HG02970 (cell line): ENCODE results near the gene TMEM40.
A peak's percentile ranks its signal among the peaks of the same experiment; 100 is the strongest.
"Not testable (repeated sequence)": the region's sequence is repeated elsewhere in the genome, so short reads cannot be mapped to it uniquely, and the experiment has no call there.

Source experiments
- ATAC-seq: cut with Tn5 transposase; IDR thresholded peaks from one replicate; pipeline ENCODE4 v1.9.1; 2021; ENCODE audit warnings: mild to moderate bottlenecking, moderate library complexity, moderate number of reproducible peaks; ENCODE audit not compliant: unreplicated experiment, low FRiP score

Gene TMEM40

DNA sequence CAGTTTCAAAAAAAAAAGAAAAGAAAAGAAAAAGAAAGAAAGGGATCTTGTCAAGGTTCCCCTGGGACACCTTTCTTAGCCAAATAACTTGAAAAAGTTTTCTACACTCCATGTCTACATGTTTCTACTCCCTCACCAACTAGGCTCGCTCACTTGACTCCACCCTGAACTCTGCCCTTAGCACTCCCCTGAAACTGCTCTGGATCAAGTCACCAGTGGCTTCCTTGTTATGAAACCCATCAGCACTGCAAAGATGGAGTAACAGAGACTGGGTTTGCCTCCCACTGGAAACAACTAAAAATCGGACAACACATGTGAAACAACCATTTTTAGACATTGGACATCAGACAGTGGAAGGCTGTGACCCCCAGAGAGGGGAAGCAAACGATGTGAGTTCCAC is 36.8 kb downstream of the TMEM40 start:
- ATAC-seq, result no peak

DNA sequence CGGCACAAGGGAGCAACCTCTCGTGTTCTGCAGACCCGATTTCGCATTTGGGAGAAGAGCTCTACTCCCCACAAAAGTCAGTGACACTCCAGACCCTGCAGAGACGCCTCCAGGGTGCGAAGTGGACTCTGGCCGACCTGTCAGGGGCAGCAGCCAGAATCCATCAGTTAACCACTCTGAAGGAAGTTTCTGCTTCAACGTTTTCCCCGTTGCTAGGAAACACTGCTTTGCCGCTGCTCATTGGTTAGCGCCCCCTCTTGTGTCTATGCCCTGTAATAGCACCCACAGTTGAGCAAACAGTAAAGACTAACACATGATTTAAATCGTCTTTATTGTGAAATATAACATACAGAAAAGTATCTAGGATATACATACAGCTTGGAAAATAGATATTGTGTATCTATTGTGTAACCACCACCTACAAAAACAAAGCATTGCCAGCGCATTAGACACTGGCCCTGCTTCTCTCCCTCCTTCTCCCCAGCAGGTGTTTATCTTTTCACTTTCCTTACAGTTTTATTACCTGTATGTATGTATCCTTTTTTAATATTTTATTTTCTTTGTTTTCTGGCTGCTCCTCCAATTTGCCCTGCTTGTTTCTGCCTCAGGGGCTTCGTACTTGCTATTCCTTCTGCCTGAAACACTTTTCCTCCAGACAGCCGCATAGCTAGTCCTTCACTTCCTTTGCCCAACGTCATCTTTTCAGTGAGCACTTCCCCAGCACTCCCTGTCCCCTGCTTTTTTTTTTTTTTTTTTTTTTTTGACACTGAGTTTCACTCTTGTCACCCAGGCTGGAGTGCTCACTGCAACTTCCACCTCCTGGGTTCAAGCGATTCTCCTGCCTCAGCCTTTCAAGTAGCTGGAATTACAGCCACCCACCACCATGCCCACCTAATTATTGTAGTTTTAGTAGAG is 38.8 kb downstream of the TMEM40 start:
- ATAC-seq, result peak; percentile 79

DNA sequence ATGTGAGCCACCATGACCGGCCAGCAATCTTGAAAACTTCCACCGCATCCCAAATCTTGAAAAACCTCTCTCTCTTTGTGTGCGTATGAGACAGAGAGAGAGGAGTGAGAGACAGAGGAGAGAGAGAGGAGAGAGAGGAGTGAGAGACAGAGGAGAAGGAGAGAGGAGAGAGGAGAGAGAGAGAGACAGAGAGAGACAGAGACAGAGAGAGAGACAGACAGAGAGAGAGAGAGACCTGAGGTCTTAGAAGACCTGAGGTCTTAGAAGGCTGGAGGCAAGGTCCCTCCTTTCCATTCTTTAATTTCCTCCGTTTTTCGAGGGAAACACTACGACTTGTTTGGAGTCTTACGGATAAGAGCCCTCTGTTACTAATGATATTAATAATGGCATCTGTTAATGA is 39.5 kb downstream of the TMEM40 start:
- no peak for ATAC-seq

DNA sequence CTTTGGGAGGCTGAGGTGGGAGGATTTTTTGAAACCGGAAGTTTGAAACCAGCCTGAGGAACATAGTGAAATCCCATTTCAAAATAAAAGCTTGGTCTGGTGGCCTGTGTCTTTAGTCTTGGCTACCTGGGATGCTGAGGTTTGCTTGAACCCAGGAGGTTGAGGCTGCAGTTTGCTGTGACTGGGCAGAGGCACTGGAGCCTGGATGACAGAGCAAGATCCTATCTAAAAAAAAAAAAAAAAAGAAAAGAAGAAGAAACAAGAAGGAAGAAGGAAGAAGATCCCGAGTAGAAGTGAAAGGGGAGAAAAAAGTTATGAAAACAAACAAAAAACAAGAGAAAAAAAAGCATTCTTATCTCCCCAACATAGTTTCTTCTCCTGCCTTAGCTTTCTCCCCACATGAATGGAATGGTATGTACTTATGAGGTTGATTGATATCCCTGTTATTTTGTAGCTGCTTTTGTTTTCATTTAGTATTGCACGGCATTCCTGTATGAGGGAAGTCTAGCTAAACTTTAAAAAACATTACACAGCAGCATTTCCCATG is 42.4 kb downstream of the TMEM40 start:
- ATAC-seq, result no peak

DNA sequence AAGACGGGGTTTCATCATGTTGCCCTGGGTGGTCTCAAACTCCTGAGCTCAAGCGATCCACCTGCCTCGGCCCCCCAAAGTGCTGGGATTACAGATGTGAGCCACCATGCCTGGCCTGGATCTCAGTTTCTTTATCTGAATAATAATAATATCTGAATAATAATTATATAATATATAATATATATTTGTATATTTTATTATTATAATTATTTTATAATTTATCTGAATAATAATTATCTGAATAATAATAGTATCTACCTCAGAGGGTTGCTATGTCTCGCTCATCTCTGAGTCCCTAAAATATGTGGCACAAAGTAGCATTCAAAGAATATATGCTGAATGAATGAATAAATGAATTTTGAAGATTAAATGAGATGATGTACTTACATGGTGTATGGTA is 44.8 kb downstream of the TMEM40 start:
- no peak for ATAC-seq

DNA sequence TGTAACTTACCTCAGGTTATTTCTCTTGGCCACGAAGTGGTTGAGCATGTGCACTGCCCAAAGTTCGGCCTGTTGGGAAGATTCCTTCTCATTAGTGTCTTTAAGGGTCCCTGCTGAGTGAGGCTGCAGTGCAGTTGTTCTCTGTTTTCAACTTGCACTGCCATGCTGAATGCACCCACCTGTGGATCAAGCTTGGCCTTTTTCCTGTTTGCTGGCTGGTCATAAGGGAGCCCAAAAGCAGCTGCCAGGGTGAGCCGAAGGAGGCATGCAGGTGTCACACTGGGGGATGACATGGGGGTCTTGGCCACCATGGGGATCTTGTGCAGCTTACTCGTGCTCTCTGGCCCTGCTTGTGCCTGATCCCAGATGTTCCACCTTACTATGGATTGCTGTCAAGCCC is 49.0 kb downstream of the TMEM40 start:
- no peak for ATAC-seq

DNA sequence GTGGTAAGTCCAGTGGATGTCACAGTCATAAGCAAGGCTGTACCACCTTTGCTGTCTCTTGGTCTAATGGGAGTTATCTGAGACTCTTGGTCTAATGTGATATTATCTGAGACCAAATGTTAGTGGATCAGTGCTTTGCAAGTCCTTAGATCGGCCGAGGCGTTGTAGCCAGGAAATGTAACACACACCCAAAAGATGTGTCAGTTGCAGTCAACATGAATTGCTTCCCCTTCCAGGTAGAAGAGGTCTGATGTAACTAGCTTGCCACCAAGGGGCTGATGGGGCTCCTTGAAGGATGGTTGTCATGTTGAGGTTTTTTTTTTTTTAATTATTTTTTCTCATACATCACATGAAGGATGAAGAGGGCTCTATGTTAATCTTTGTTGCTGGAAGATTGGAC is 49.7 kb downstream of the TMEM40 start:
- ATAC-seq, result no peak

DNA sequence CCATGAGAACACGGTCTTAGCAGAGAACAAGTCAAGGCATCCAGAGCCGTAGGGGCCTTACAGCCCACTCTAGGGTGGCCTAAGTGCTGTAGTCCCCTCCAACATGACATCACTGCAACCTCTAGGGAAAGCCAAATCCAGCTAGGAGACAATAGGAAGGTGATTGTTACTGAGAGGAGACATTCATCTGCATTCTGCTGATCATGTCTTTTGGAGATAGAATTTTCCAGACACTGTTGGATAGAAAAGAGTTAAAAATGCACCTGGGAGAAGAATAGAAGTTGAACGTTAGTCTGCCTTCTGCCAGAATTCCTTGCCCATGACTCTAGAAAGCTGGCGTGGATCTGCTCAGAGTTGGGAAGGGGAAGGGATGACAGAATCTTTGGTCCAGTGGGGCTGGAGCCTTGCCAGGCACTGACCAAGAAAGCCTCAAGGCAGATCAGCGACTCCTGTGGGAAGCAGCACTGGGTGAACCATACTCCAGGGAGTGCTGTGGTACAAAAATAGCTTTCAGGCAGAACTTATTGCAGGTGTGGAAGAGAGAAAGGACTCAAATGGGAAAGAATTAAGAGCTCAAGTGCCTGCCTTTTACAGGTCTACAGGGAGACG is 50.4 kb downstream of the TMEM40 start:
- no peak for ATAC-seq

DNA sequence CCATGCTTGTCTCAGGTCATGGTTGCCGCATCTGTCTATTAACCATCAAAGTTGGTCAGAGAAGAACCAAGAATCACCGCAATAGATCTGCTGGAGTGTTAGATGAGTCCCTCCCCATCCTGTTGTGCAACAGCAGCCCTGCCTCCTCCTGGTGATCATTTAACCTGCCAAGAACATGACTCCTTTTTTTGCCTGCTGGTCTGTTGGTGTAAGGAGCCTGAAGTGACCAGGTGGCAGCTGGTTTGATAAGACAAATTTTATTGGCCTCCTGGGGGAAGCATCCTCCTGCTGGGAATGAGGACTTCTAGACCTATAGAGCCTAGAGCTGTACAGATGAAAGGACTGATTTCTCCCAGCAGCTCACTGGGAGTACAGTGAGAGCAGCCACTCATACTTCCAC is 51.6 kb downstream of the TMEM40 start:
- no peak for ATAC-seq

DNA sequence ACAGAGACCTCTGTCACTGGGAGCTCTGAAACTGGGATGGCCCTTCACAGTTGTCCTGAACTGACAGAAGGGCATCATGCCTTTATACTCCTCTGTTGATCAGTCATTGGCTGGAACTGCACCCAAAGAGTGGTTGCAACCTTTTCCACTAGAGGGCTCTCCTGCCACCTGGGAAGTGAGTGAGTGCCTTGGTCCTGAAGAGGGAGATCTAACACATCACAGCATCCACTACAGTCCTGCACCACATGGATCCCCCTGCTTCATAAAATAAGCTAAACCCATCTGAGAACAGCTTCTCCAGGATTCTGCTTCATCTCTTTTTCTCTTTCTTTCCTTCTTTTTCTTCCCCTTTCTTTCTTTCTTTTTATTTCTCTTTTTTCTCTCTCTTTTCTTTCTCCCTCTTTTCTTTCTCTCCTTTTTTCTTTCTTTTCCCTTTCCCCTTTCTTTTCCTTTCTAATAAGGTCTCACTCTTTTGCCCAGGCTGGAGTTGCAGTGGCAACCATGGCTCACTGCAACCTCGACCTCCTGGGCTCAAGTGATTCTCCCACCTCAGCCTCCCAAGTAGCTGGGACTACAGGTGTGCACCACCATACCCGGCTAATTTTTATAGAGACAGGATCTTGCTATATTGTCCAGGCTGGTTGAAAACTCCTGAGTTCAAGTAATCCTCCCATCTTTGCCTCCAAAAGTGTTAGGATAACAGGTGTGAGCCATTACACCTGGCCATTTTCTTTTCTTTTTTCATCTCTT is 52.4 kb downstream of the TMEM40 start:
- ATAC-seq, result peak; percentile 71

DNA sequence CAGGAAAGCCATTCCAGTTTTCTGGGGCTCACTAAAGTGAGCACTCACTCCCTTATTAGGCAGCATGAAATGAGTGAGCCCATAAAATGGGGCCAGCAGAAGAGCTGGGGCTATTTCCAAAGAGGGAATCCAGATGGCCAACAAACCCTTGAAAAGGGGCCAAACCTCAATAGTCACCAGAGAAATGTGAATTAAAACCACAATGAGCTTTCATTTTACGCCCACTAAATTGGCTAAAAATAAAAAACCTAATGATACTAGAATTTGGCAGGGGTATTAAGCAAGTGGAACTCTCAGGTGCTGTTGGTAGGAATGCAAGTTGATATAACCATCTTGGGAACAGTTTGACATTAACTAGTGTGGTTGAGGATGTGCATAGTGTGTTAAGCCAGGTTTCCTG is 53.1 kb downstream of the TMEM40 start:
- no peak for ATAC-seq

DNA sequence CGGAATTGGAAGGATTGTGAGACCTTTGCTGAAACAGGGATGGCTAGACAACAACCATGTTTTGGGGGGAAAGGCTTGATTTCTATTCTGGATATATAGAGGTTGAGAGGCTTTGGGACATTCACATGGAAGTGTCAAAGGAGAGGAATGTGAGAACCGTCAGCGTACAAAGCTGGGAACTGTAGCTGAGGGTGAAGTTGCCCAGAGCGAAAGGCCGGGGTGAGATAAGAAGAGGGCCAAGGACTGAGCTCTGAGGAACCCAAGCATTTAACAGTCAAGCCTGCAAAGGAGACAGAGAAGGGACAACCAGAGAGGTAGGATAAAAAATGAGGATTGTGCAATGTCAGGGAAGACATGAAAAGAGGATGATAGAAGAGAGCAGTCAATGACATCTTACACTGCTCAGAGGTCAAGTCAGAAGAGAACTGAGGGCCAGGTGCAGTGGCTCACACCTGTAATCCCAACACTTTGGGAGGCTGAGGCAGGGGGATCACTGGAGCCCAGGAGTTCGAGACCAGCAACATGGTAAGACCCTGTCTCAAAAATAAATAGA is 53.6 kb downstream of the TMEM40 start:
- no peak for ATAC-seq

DNA sequence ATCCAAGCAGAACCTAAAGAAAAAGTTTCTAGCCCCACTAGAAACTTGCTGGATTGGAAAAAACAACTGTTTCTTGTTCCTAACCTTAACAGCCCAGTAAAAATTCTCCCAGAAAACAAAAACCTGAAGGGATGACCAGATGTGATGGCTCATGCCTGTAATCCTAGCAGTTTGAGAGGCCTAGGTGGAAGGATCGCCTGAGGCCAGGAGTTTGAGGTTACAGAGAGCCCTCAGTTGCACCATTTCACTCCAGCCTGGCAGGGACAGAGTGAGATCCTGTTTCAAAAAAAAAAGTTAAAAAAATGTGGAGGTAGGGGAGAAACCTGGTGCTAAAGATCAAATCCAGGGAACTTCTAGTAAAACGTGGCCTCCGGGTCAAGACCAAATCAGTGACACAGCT is 56.6 kb downstream of the TMEM40 start:
- no peak for ATAC-seq

DNA sequence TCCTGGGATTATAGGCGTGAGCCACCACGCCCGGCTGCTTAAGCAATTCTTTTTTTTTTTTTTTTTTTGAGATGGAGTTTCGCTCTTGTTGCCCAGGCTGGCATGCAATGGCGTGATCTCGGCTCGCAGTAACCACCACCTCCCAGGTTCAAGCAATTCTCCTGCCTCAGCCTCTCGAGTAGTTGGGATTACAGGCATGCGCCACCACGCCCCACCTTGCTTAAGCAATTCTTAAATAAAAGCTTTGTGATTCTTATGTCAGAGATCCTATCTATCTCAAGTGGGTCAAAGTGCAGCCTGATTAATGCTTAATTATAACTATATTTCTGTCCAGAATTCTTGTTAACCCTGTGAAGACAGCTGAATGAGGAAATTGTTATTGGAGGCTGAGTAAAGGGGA is 57.5 kb downstream of the TMEM40 start:
- not testable (repeated sequence) for ATAC-seq

DNA sequence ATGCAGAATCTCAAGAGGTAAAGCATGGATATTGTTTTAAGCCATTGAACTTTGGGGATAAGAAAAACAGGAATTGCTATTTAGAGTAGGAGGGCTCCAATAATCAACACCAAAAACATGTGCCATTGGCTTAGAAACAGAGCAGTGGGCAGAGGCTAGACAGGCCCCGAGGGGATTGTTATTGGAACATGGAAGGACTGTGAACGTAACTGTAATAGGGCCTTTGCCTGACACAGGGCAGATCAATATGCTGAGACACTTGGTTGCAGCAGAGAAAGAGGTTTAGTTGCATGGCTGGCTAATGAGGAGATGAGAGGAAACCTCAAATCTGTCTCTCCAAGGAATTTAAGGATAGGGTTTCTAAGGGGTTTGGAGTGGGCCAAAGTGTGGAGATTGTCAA is 58.3 kb downstream of the TMEM40 start:
- no peak for ATAC-seq

DNA sequence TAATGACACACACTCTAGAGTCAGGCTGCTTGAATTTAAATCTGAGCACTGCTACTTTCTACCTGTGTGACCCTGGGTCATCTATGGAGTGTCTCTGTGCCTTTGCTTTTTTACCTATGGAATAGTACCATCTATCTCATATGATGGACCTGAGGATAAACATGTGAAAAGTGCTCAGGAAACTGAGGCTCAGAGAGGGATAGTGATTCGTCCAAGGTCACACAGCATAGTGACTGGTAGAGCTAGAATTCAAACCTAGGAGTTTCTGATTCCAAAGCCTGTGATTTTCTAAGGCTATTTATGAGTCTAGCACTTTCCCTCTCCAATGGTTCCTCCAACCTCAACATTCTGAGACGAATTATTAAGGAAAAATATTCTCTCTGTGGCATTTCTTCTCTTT is 63.1 kb downstream of the TMEM40 start:
- ATAC-seq, result no peak

DNA sequence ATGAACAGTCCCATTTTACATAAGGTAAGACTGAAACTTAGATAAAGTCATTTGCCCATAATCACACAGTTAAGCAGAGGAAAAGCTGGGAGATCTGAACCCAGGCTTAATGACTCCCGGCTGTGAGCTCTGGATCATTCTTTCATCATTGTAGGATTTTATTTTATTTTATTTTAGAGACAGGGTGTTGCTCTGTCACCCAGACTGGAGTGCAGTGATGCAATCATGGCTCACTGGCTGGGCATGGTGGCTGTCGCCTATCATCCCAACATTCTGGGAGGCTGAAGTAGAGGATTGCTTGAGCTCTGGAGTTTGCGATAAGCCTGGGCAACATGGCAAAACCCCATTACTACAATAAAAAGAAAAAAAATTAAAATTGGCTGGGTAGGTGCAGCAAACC is 63.9 kb downstream of the TMEM40 start:
- no peak for ATAC-seq

DNA sequence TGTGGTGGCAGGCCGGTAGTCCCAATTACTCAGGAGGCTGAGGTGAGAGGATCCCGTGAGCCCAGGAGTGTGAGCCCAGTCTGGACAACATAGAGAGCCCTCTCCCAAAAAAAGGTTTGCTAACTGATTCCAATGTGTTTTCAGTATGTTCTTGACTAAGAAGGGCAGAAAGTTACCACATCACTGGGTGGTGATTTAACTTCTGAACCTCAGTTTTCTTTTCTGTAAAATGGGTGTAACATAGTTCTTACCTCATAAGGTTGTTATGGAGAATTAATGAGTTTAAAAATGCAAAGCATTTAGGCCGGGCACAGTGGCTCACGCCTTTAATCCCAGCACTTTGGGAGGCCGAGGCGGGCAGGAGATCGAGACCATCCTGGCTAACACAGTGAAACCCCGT is 66.6 kb downstream of the TMEM40 start:
- no peak for ATAC-seq

DNA sequence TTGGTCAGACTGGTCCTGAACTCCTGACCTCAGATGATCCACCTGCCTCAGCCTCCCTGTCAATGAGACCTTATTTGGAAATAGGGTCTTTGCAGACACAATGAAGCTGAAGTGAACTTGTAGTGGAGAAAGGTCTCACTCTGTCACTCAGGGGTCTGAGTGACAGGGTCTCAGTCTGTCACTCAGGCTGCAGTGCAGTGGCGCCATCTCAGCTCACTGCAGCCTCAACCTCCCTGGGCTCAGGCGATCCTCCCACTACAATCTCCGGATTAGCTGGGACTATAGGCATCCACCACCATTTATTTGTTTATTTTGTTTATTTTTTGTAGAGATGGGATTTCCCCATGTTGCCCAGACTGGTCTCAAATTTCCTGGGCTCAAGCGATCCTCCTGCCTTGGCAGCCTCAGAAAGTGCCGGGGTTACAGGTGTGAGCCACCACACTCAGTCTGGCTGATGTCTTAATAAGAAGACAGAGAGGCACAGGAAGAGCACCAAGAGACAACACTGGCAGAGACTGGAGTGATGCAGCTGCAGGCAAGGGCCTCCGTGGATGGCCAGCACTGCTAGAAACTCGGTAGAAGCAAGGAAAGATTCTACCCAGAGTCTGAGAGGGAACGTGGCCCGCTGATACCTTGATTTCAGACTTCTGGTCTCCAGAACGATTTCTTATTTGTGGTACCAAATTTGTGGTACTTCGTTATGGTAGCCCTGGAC is 68.9 kb downstream of the TMEM40 start:
- ATAC-seq, result no peak

DNA sequence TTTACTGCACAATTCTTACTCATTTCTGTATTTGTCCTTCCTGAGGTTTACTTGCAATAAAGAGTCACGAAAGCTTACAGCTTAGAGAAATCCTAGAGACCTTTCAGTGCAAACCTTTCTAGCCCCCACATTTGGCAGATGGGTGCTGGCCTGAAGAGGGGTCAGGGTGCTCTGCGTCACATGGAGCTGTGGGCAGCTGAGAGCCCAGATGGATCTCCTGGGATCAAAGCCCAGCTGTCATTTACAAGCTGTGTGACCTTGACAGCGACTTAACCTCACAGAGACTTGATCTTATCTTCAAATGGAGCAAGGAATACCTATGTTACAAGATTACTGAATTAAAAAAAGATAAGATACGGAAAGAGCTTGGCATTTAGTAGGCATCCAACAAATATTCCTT is 71.1 kb downstream of the TMEM40 start:
- ATAC-seq, result no peak
